ENCODE results near the gene CIITA.
A peak's percentile ranks its signal among the peaks of the same experiment; 100 is the strongest.
"Not testable (repeated sequence)": the region's sequence is repeated elsewhere in the genome, so short reads cannot be mapped to it uniquely, and the experiment has no call there.

Gene CIITA

DNA sequence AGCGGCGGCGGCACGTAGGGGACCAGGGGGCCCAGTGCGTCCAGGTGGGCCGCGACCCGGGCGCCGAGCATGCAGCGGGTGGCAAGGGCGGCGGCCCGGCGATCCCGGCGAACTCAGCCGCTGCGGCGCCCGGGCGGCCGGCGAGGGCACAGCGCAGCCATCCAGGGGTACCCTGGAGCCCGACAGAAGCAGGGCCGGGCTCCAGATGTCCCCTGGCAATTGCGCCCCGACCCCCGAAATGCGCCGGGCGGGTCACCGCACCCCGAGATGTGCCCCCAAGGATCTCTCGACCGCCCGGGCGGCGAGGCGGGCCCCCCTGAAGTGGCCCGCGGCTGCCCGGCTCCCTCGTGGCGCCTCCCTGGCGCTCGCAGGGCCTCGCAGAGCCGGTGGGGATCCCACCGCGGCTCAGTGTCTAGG, 64.9 kb downstream of the CIITA start:
- H3K4me1 ChIP-seq (ENCODE audit: insufficient read depth, low read length): peaks cover 20% of the 10 kb centered on the region
- peaks cover 19% of the 10 kb centered on the region for H3K27me3 ChIP-seq (ENCODE audit: insufficient read depth, low read length)
- peak overlapping the region; percentile 84; the same call in 1 of the 2 replicates for H3K9ac ChIP-seq (ENCODE audit: low read depth, low read length)
- H3K4me3 ChIP-seq (ENCODE audit: low read length): peak overlapping the region; percentile 93; the same call in 1 of the 2 replicates
- not testable (repeated sequence) for H3K9me3 ChIP-seq (ENCODE audit: insufficient read depth, low read depth, low read length); H3K27ac ChIP-seq (ENCODE audit: low read length)
- peaks cover 11% of the 10 kb centered on the region; the same call in 1 of the 2 replicates for H3K36me3 ChIP-seq (ENCODE audit: insufficient read depth, low read depth, low read length)

DNA sequence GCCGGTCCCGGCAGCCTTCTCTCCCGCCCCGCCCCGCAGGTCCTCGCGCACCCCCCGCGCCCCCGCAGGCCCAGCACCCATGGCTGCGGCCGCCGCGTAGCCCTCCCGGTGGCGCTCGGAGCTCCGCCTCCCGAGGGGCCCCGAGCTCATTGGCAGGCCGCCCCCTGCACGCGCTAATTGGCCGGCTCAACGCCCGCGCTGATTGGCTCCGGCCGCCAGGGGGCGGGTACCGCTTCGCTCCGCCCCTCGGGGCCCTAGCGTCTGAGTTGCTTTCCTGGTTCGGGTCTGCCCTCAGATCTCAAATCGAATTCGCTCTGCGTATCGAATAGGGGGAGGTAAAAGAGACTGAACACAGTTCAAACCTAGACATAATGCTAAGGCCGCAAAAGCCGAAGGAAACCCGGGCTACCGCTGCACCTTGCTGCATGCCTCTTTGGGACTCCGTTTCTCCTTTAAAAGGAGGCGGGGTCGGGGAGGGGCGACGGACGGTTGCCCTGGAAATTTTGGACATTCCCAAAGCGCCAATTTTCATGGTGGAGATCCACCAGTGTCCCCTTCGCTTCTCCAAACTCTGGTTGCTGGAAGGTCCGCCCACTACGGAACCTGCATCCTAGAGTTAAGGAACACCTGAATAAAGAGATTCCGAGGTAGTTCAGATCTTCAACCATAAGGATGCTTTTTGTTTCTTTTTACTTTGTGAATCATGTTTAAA, 65.5 kb downstream of the CIITA start, which contains the start of gene DEXI:
TSS of gene DEXI (minus strand) at position 117 of the 712 bp plus-strand sequence. CDS start 463 bp downstream, outside the sequence.
- Histone ChIP-seq H3K27me3 (ENCODE audit: insufficient read depth, low read length) (peaks cover 19% of the 10 kb centered on the region), H3K4me1 (ENCODE audit: insufficient read depth, low read length) (peaks cover 24% of the 10 kb centered on the region), H3K4me3 (ENCODE audit: low read length) (peak within 1 kb of the TSS; percentile 93), H3K36me3 (ENCODE audit: insufficient read depth, low read depth, low read length) (peaks cover 11% of the 10 kb centered on the region; the same call in 1 of the 2 replicates), H3K9me3 (ENCODE audit: insufficient read depth, low read depth, low read length) (no peaks in the 10 kb centered on the region), H3K9ac (ENCODE audit: low read depth, low read length) (peak within 1 kb of the TSS; percentile 84), H3K27ac (ENCODE audit: low read length) (no peak within 1 kb of the TSS)

DNA sequence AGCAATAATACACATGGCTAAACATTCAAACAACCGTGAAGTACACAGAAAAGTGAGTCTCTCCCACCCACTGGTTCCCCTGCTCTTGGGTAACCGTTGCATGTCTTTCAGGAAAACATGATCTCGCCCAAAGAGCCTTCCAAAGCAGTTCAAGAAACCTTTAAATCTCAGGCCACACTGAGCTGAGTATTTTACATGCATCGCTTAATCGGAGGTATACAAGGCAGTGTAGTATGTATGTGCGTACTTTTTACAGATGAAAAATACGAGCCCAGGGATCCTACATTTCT, 66.0 kb downstream of the CIITA start:
- H3K27ac ChIP-seq (ENCODE audit: low read length): no peak overlapping the region
- no peaks in the 10 kb centered on the region for H3K9me3 ChIP-seq (ENCODE audit: insufficient read depth, low read depth, low read length)
- peaks cover 11% of the 10 kb centered on the region; the same call in 1 of the 2 replicates for H3K36me3 ChIP-seq (ENCODE audit: insufficient read depth, low read depth, low read length)
- H3K9ac ChIP-seq (ENCODE audit: low read depth, low read length): peak overlapping the region; percentile 84; the same call in 1 of the 2 replicates
- H3K4me3 ChIP-seq (ENCODE audit: low read length): peak overlapping the region; percentile 93; the same call in 1 of the 2 replicates
- H3K27me3 ChIP-seq (ENCODE audit: insufficient read depth, low read length): peaks cover 19% of the 10 kb centered on the region
- H3K4me1 ChIP-seq (ENCODE audit: insufficient read depth, low read length): peaks cover 24% of the 10 kb centered on the region

DNA sequence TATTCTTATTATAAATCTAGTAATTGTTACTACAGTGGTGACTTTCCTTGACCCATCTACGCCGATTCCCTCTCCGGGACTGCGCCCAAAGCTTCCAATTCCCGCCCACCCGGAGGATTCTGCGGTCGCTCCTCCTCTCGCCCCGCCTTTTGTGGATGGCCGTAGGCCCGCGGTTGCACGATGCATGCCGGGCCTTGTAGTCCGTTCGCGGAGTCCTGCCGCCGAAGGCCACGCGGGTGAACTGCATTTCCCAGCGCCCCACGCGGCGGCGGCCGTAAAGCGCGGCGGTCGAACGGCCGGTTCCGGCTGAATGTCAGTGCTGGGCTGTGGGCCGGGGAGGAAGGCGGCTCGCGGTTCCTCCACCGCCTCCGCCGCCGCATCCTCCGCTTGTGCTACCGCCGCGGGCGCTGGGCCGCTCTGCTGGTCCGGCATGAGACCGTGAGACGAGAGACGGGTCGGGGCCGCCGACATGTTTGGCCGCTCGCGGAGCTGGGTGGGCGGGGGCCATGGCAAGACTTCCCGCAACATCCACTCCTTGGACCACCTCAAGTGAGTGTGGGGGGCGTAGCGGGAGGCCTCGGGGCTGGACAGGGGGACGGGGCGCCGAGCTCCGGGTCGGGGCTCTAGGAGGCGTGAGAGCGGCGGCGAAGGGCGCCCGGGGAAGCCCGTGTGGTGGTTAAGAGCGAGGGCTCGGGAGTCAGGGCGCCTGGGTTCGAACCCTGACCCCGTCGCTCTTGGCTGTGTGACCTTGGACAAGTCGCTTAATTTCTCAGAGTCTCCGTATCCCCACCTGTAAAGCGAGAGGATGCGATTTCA, 67.5 kb downstream of the CIITA start, which contains the start of gene CLEC16A:
TSS of gene CLEC16A (plus strand) at position 316 of the 816 bp plus-strand sequence. CDS start at position 470, 154 bp downstream.
- Histone ChIP-seq H3K9ac (ENCODE audit: low read depth, low read length) (peak within 1 kb of the TSS; percentile 26; the same call in 1 of the 2 replicates), H3K4me1 (ENCODE audit: insufficient read depth, low read length) (peaks cover 34% of the 10 kb centered on the region)

DNA sequence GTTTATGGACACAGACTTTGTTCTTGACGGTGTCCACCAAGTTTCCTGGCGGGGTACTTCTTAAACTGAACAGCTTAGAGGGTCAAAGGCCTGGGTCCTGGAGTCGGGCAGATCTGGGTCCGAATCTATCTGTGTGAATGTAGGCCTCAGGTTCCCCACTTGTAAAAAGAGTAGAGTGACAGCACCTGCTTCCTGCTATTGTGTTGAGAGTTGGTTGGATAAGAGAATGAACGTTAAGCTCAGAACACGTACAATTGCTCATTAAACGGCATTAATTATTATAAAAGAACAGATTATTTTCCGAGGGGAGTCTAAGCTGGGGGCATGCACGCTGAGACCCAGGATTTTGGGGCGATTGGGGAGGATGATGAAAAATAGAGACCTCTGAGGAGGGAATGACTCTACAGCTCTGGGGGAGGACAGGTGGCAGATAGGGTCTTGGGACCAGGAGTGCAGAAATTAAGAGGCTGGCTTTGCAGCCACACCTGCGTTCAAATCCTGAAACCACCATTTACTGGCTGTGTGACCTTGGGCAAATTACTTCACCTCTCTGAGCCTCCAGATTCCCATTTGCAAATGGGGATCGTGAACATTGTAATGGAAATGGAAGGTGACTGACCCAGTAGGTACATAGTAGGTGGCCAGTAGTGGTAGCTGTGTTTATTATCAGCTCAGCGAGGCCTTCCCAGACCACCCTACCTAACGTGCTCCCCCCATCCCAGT, 68.2 kb downstream of the CIITA start:
- Histone ChIP-seq H3K9me3 (ENCODE audit: insufficient read depth, low read depth, low read length) (no peaks in the 10 kb centered on the region), H3K36me3 (ENCODE audit: insufficient read depth, low read depth, low read length) (no peaks in the 10 kb centered on the region), H3K9ac (ENCODE audit: low read depth, low read length) (peak overlapping the region; percentile 26; the same call in 1 of the 2 replicates), H3K27me3 (ENCODE audit: insufficient read depth, low read length) (peaks cover 19% of the 10 kb centered on the region), H3K4me3 (ENCODE audit: low read length) (peak overlapping the region; percentile 69), H3K27ac (ENCODE audit: low read length) (no peak overlapping the region), H3K4me1 (ENCODE audit: insufficient read depth, low read length) (peaks cover 40% of the 10 kb centered on the region)

More for the DNA sequence above, 67.5 kb downstream of the CIITA start, which contains the start of gene CLEC16A:
- H3K4me3 ChIP-seq (ENCODE audit: low read length): peak within 1 kb of the TSS; percentile 69
- peaks cover 19% of the 10 kb centered on the region for H3K27me3 ChIP-seq (ENCODE audit: insufficient read depth, low read length)
- peaks cover 2% of the 10 kb centered on the region; the same call in 1 of the 2 replicates for H3K36me3 ChIP-seq (ENCODE audit: insufficient read depth, low read depth, low read length)
- H3K27ac ChIP-seq (ENCODE audit: low read length): no peak within 1 kb of the TSS
- no peaks in the 10 kb centered on the region for H3K9me3 ChIP-seq (ENCODE audit: insufficient read depth, low read depth, low read length)

DNA sequence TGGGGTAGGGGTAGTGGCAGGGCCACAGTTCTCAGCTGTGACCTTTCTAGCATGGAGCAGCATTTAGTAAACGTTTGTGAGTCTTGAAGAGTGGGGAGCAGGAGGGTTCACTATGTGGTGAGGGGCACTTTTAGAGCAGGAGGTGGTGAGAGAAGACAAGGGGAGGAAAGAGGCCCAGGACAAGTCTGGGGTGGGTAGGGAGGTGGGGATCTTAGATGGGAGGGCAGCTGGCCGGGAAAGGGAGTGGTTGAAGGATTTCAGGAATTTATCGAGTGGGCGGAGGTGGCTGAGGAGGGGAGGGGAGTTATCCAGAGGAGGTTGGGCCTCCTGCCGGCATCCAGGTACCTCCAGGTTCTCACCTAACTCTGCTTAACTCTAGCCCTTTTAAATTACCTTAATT, 69.3 kb downstream of the CIITA start:
- 0 out of 2 replicates have a peak overlapping the region, but pooled peaks have one; percentile 41 for H3K4me3 ChIP-seq (ENCODE audit: low read length)
- H3K27ac ChIP-seq (ENCODE audit: low read length): no peak overlapping the region
- H3K4me1 ChIP-seq (ENCODE audit: insufficient read depth, low read length): peaks cover 44% of the 10 kb centered on the region

DNA sequence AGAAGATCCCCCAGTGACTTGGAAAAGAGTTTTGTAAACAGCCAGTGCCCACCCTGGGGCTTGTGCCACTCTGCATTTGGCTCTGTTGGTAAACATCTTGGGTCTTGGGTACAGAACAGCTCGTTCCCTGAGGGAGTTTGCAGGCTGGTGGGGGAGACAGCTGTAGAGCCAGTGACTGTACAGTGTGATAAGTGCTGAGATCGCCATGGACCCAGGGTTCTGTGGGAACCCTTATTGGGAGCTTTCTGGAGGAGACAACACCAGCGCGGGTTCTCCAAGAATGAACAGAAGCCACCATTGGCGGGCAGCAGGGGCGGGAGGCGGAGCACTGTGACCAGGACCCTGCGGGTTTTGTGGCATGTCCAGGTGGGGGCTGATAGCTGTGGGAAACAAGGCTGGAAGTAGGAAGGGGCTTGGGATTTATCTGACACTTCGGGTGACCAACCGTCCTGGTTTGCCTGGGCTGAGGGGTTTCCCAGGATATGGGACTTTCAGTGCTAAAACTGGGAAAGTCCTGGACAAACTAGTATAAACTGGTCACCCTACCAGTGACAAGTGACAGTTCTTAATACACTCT, 70.3 kb downstream of the CIITA start:
- Histone ChIP-seq H3K4me3 (ENCODE audit: low read length) (peak overlapping the region; percentile 41; the same call in 1 of the 2 replicates), H3K9me3 (ENCODE audit: insufficient read depth, low read depth, low read length) (no peaks in the 10 kb centered on the region), H3K27me3 (ENCODE audit: insufficient read depth, low read length) (peaks cover 9% of the 10 kb centered on the region), H3K27ac (ENCODE audit: low read length) (no peak overlapping the region), H3K9ac (ENCODE audit: low read depth, low read length) (no peak overlapping the region), H3K36me3 (ENCODE audit: insufficient read depth, low read depth, low read length) (no peaks in the 10 kb centered on the region), H3K4me1 (ENCODE audit: insufficient read depth, low read length) (peaks cover 48% of the 10 kb centered on the region)

More for the DNA sequence above, 69.3 kb downstream of the CIITA start:
- Histone ChIP-seq H3K9ac (ENCODE audit: low read depth, low read length) (no peak overlapping the region), H3K36me3 (ENCODE audit: insufficient read depth, low read depth, low read length) (no peaks in the 10 kb centered on the region), H3K9me3 (ENCODE audit: insufficient read depth, low read depth, low read length) (no peaks in the 10 kb centered on the region), H3K27me3 (ENCODE audit: insufficient read depth, low read length) (peaks cover 12% of the 10 kb centered on the region)

DNA sequence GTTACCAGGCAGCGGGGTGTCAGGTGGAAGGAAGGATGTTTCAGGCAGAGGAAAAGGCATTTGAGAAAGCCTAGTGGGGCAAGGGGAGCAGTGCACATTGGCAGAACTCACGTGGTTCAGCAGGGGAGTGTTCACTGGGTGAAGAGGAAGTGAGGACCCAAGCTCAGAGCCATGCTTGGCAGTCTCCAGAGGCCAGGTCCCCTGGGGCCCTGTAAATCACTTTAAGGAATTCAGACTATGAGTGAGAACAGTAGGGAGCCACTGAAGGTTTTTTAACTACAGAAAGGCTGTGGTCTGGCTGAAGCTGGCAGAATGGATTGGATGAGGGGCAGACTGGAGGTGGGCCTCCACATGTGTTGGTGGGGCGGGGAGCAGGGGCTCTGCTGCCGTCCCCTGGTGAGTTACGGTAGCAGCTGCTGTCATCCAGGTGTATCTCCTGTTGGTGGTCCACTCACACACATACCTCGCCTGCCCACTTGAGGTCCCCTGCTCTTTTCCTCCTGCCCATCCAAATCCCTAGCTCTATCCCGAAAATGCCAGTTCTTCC, 72.5 kb downstream of the CIITA start:
- Histone ChIP-seq H3K4me3 (ENCODE audit: low read length) (peak overlapping the region; percentile 33; the same call in 1 of the 2 replicates), H3K27me3 (ENCODE audit: insufficient read depth, low read length) (no peaks in the 10 kb centered on the region), H3K9me3 (ENCODE audit: insufficient read depth, low read depth, low read length) (no peaks in the 10 kb centered on the region), H3K9ac (ENCODE audit: low read depth, low read length) (no peak overlapping the region), H3K27ac (ENCODE audit: low read length) (no peak overlapping the region), H3K4me1 (ENCODE audit: insufficient read depth, low read length) (peaks cover 43% of the 10 kb centered on the region), H3K36me3 (ENCODE audit: insufficient read depth, low read depth, low read length) (no peaks in the 10 kb centered on the region)

DNA sequence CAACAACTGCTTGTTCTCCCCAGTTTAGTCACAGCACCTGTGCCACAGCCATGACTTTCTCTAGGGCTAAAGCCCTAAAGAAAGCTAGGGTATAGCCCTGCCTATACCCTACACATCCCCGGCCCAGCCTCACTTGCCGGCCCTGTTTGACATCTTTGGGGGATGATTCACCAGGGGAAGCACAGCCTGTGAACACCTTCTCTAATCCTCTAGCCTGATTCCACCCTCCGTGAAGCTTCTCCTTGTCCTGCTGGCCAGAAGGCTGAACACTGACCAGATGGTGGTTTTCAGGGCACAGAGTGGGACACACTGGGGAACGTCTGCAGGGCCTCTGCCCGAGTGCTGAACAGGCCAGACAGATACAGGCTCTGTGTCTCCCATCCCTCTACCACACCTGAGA, 73.4 kb downstream of the CIITA start:
- no peaks in the 10 kb centered on the region for H3K36me3 ChIP-seq (ENCODE audit: insufficient read depth, low read depth, low read length)
- no peaks in the 10 kb centered on the region for H3K27me3 ChIP-seq (ENCODE audit: insufficient read depth, low read length)
- no peaks in the 10 kb centered on the region for H3K9me3 ChIP-seq (ENCODE audit: insufficient read depth, low read depth, low read length)
- H3K4me3 ChIP-seq (ENCODE audit: low read length): no peak overlapping the region
- H3K27ac ChIP-seq (ENCODE audit: low read length): no peak overlapping the region
- peaks cover 43% of the 10 kb centered on the region for H3K4me1 ChIP-seq (ENCODE audit: insufficient read depth, low read length)
- no peak overlapping the region for H3K9ac ChIP-seq (ENCODE audit: low read depth, low read length)

DNA sequence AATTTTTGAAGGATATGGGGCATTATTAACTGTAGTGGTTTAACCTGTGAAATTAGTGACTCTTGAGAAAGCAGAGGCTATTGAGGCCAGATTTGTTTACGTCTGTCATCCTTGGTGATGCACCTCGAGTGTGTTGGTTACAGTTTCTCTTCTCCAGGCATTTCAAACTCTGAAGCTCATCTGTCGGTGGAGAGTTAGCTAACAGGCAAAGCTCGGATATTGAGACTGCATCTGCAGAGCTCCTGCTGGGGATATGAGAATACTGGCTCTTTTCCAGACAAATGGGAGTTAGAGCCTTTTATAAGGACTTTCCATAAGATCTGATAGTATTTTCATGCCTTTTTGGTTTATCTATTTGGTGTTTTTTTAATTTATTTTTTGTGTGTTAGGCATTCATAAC, 74.0 kb downstream of the CIITA start:
- Histone ChIP-seq H3K27me3 (ENCODE audit: insufficient read depth, low read length) (no peaks in the 10 kb centered on the region), H3K4me3 (ENCODE audit: low read length) (no peak overlapping the region), H3K9ac (ENCODE audit: low read depth, low read length) (no peak overlapping the region), H3K9me3 (ENCODE audit: insufficient read depth, low read depth, low read length) (no peaks in the 10 kb centered on the region), H3K27ac (ENCODE audit: low read length) (no peak overlapping the region), H3K36me3 (ENCODE audit: insufficient read depth, low read depth, low read length) (no peaks in the 10 kb centered on the region), H3K4me1 (ENCODE audit: insufficient read depth, low read length) (peaks cover 40% of the 10 kb centered on the region)
